ENCODE data around the gene LMF2. TPM values are rescaled to one million over a fixed set of nuclear protein-coding genes. Genes with fewer than 3 reads are reported as not detected.

LMF2 gene
- total RNA-seq, 1 experiment from 2014 or later = 42.4 TPM

- H3F3A ChIP-seq (ENCODE audit: low read length, unreplicated experiment) = no peaks in the 10 kb centered on the region
- no peaks in the 10 kb centered on the region for H3K27me3 ChIP-seq (ENCODE audit: low read length)
- ATAC-seq = no peak
- TF ChIP-seq CTCF (conservative IDR thresholded peaks at IDR 0.05; ENCODE audit: low read depth, low read length) (no peak), EZH2phosphoT487 (IDR thresholded peaks at IDR 0.05; ENCODE audit: borderline replicate concordance, low read length) (no peak), EZH2 (IDR thresholded peaks at IDR 0.05; ENCODE audit: low read length, unreplicated experiment) (no peak)
- no peaks in the 10 kb centered on the region for H3K36me3 ChIP-seq (ENCODE audit: low read depth, low read length)
- no peak overlapping the region for H3K4me2 ChIP-seq (ENCODE audit: low read length)
- no peaks in the 10 kb centered on the region for H3K9me2 ChIP-seq (replicated peaks; ENCODE audit: low read length)
- H3K27ac ChIP-seq (ENCODE audit: low read length) = no peak overlapping the region
- no peaks in the 10 kb centered on the region for H4K20me1 ChIP-seq (ENCODE audit: low read length)
- no peak overlapping the region for H3K9ac ChIP-seq (ENCODE audit: low read length)
- ChIA-PET POLR2A (ENCODE audit: unreplicated experiment) (no interaction called here), CTCF (no interaction called here)
- no peaks in the 10 kb centered on the region for H3K4me1 ChIP-seq (ENCODE audit: insufficient read depth, low read length)
- H3K9me3 ChIP-seq (ENCODE audit: low read length) = no peaks in the 10 kb centered on the region
- DNase-seq = no peak
- no peaks in the 10 kb centered on the region for H3K79me2 ChIP-seq (ENCODE audit: low read length)
- no peak overlapping the region for H2AFZ ChIP-seq (ENCODE audit: low read length)
- intact Hi-C loops (cut with micrococcal nuclease) = no loop called here
- no peak overlapping the region for H3K4me3 ChIP-seq (ENCODE audit: low read length)
- no TSS peak for BruUV-seq (replicated peaks)
Observed at GRCh38 chr22:50546326-50547262, 39.1 kb upstream of the LMF2 start.

GRCh38 chr22:50545522-50546325 lies 38.2 kb upstream of the LMF2 start, which contains the start of gene KLHDC7B:
Gene KLHDC7B, plus strand, starts transcription at chr22:50545899. Its CDS starts 345 bp downstream, at chr22:50546244.
- Histone ChIP-seq H3K9me3 (ENCODE audit: low read length) (no peaks in the 10 kb centered on the region), H3K4me3 (ENCODE audit: low read length) (no peak within 1 kb of the TSS), H2AFZ (ENCODE audit: low read length) (no peak within 1 kb of the TSS), H3K27me3 (ENCODE audit: low read length) (no peaks in the 10 kb centered on the region), H3K27ac (ENCODE audit: low read length) (no peak within 1 kb of the TSS), H3K9me2 (replicated peaks; ENCODE audit: low read length) (no peaks in the 10 kb centered on the region), H3K4me1 (ENCODE audit: insufficient read depth, low read length) (peaks cover 5% of the 10 kb centered on the region), H3K9ac (ENCODE audit: low read length) (no peak within 1 kb of the TSS), H3K4me2 (ENCODE audit: low read length) (no peak within 1 kb of the TSS), H3K79me2 (ENCODE audit: low read length) (no peaks in the 10 kb centered on the region), H4K20me1 (ENCODE audit: low read length) (no peaks in the 10 kb centered on the region), H3K36me3 (ENCODE audit: low read depth, low read length) (no peaks in the 10 kb centered on the region), H3F3A (ENCODE audit: low read length, unreplicated experiment) (no peaks in the 10 kb centered on the region)
- TF ChIP-seq CTCF (conservative IDR thresholded peaks at IDR 0.05; ENCODE audit: low read depth, low read length) (no peak), EZH2 (IDR thresholded peaks at IDR 0.05; ENCODE audit: low read length, unreplicated experiment) (no peak), EZH2phosphoT487 (IDR thresholded peaks at IDR 0.05; ENCODE audit: borderline replicate concordance, low read length) (no peak)
- no peak for DNase-seq
- ChIA-PET CTCF (no interaction called here), POLR2A (ENCODE audit: unreplicated experiment) (no interaction called here)
- intact Hi-C loops (cut with micrococcal nuclease) = no loop called here
- TSS peak; percentile 39 for BruUV-seq (replicated peaks)
- ATAC-seq = no peak
